Karpas-422 (cell line): ENCODE data around the gene EPHA7. TPM values are rescaled to one million over a fixed set of nuclear protein-coding genes. Genes with fewer than 3 reads are reported as not detected.

Experiments
- DNase-seq: peaks from one replicate; pipeline ENCODE4 v3.0.0-alpha.2; 2015
- H2AFZ ChIP-seq: fragments of 200-600 bp; sonication (generic); 2 replicates; pipeline ENCODE4 v1.6.1; 2014; ENCODE audit warnings: antibody characterized with exemption, low read length, mixed read lengths
- H3K27ac ChIP-seq: fragments of 200-600 bp; sonication (generic); 2 replicates; pipeline ENCODE4 v1.5.1; 2014; ENCODE audit warnings: mild to moderate bottlenecking, low read length, moderate library complexity
- H3K27me3 ChIP-seq: fragments of 200-600 bp; sonication (generic); 2 replicates; pipeline ENCODE4 v1.6.1; 2014; ENCODE audit warnings: low read length, mixed read lengths
- H3K36me3 ChIP-seq: fragments of 200-600 bp; sonication (generic); 2 replicates; pipeline ENCODE4 v1.6.1; 2014; ENCODE audit warnings: low read length, mixed read lengths; ENCODE audit not compliant: insufficient read depth
- H3K4me1 ChIP-seq: fragments of 200-600 bp; sonication (generic); 2 replicates; pipeline ENCODE4 v1.6.1; 2014; ENCODE audit warnings: mild to moderate bottlenecking, low read length, mixed read lengths
- H3K4me2 ChIP-seq: fragments of 200-600 bp; sonication (generic); 2 replicates; pipeline ENCODE4 v1.6.1; 2014; ENCODE audit warnings: low read length, low read depth, mild to moderate bottlenecking; ENCODE audit not compliant: poor library complexity, severe bottlenecking
- H3K4me3 ChIP-seq: fragments of 200-600 bp; sonication (generic); 2 replicates; pipeline ENCODE4 v1.5.1; 2014; ENCODE audit warnings: mild to moderate bottlenecking, antibody characterized with exemption, low read length, mixed read lengths
- H3K79me2 ChIP-seq: fragments of 200-600 bp; sonication (generic); 2 replicates; pipeline ENCODE4 v1.6.1; 2014; ENCODE audit warnings: mild to moderate bottlenecking, low read length, mixed read lengths
- H3K9ac ChIP-seq: fragments of 200-600 bp; sonication (generic); 2 replicates; pipeline ENCODE4 v1.6.0; 2014; ENCODE audit warnings: low read length
- H3K9me2 ChIP-seq: fragments of 200-600 bp; sonication (generic), shearing (Covaris generic); replicated peaks from 2 replicates; pipeline ENCODE4 v1.6.0; 2014; ENCODE audit warnings: mild to moderate bottlenecking, low read length, moderate library complexity; ENCODE audit not compliant: insufficient read depth
- H3K9me3 ChIP-seq: fragments of 300-700, 200-600 bp; sonication (generic); 2 replicates; pipeline ENCODE4 v1.6.1; 2014; ENCODE audit warnings: low read length, mixed read lengths
- H4K20me1 ChIP-seq: fragments of 200-600 bp; sonication (generic); 2 replicates; pipeline ENCODE4 v1.6.1; 2014; ENCODE audit warnings: mild to moderate bottlenecking, antibody characterized with exemption, low read length, low read depth; ENCODE audit not compliant: insufficient read depth
- total RNA-seq: library from RNA; depleted of rRNA; stranded (reverse); fragments of >200 nt; shearing (Covaris generic); gene quantifications from 2 replicates; pipeline ENCODE4 v1.2.3, GENCODE V29; 2014; ENCODE audit warnings: low replicate concordance

Gene EPHA7
- total RNA-seq, 1 experiment from 2014 or later: not detected

DNA sequence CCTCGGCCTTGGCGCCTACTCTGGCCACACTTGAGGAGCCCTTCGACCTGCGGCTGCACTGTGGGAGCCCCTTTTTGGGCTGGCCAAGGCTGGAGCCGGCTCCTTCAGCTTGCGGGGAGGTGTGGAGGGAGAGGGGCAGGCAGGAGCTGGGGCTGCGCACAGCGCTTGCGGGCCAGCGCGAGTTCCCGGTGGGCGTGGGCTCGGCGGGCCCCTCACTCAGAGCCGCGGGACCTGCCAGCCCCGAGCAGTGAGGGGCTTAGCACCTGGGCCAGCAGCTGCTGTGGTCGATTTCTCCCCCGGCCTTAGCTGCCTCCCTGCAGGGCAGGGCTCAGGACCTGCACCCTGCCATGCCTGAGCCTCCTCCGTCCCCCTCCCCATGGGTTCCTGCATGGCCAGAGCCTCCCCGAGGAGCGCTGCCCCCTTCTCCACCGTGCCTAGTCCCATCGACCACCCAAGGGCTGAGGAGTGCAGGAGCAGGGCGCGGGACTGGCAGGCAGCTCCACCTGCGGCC lies 136.8 kb downstream of the EPHA7 start:
- no peak for DNase-seq
- H3K9me3 ChIP-seq: peaks cover 20% of the 10 kb centered on the region; the same call in 1 of the 2 replicates
- H3K9me2 ChIP-seq: no peaks in the 10 kb centered on the region
- H3K9ac ChIP-seq: no peak overlapping the region
- no peaks in the 10 kb centered on the region for H4K20me1 ChIP-seq
- no peak overlapping the region for H3K27ac ChIP-seq
- H3K36me3 ChIP-seq: no peaks in the 10 kb centered on the region
- H3K4me2 ChIP-seq: no peak overlapping the region
- H3K79me2 ChIP-seq: no peaks in the 10 kb centered on the region
- no peak overlapping the region for H2AFZ ChIP-seq
- H3K27me3 ChIP-seq: no peaks in the 10 kb centered on the region
- no peak overlapping the region for H3K4me3 ChIP-seq
- H3K4me1 ChIP-seq: no peaks in the 10 kb centered on the region

DNA sequence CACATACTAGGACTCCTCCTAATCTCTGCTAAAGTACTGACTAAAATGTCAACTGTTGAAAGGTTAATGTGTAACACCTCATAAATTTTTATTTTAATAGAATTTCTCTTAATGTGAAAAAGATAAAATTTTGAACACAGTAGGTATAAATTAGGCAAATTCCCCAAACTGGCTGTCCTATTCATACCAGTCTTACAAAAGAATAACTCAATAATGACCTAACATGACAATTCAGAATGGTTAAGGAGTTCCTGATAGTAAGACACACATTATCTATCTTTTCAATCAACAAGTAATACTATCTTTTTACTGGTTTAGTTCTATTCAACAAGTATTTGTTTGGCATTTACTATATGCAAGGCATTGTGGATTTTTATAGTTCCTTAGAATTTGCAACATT lies 141.1 kb downstream of the EPHA7 start:
- Histone ChIP-seq H4K20me1 (no peaks in the 10 kb centered on the region), H3K4me1 (no peaks in the 10 kb centered on the region), H3K9me3 (peaks cover 40% of the 10 kb centered on the region), H2AFZ (no peak overlapping the region), H3K36me3 (no peaks in the 10 kb centered on the region), H3K27ac (no peak overlapping the region), H3K9me2 (no peaks in the 10 kb centered on the region), H3K9ac (no peak overlapping the region), H3K79me2 (no peaks in the 10 kb centered on the region), H3K4me3 (no peak overlapping the region), H3K27me3 (no peaks in the 10 kb centered on the region), H3K4me2 (no peak overlapping the region)
- no peak for DNase-seq

DNA sequence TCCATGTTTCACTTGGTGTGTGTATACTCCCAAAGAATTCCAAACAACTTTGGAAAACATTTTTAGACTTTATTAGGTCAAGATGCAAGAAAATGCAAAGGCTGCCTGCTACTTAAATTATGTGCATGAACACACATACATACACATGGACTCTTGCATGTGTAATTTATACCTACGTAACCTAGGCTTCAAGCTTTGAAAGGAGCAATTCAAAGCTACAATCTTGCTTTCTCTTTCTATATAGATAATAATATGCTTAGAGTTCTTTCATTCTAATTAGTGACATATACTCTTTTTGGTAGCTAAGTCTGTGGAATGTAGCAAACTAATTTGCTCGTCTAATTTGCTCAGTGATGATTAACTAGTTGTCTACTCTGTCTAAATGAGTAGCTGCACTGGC lies 146.5 kb downstream of the EPHA7 start:
- no peak overlapping the region for H3K9ac ChIP-seq

DNA sequence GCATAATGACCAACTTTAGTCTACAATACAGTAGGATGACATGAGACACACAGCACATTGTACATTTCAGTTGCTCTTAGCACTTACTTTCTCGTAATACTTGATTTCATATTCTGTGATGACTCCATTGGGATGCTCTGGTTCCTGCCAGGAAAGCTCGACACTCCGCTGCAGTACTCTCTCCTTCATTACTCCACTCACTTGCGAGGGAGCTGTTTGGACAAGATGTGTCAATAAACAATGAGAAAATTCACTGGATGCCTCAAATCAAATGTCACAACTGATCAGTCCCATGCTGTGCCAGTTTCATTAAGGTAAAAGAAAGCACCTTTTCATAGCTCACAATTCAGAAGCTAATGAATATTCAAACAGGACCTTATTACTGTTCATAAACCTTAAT lies 147.1 kb downstream of the EPHA7 start:
- Histone ChIP-seq H3K27me3 (no peaks in the 10 kb centered on the region), H3K79me2 (no peaks in the 10 kb centered on the region), H3K4me1 (no peaks in the 10 kb centered on the region), H3K9me3 (peaks cover 36% of the 10 kb centered on the region), H3K36me3 (no peaks in the 10 kb centered on the region), H3K9ac (no peak overlapping the region), H3K27ac (no peak overlapping the region), H3K4me3 (no peak overlapping the region), H2AFZ (no peak overlapping the region), H4K20me1 (no peaks in the 10 kb centered on the region), H3K4me2 (no peak overlapping the region), H3K9me2 (no peaks in the 10 kb centered on the region)
- DNase-seq: no peak

More for the DNA sequence above, 146.5 kb downstream of the EPHA7 start:
- H2AFZ ChIP-seq: no peak overlapping the region
- H3K9me2 ChIP-seq: no peaks in the 10 kb centered on the region
- peaks cover 33% of the 10 kb centered on the region for H3K9me3 ChIP-seq
- H3K4me3 ChIP-seq: no peak overlapping the region
- no peaks in the 10 kb centered on the region for H3K36me3 ChIP-seq
- H3K27me3 ChIP-seq: no peaks in the 10 kb centered on the region
- no peak for DNase-seq
- H3K4me1 ChIP-seq: no peaks in the 10 kb centered on the region
- no peaks in the 10 kb centered on the region for H3K79me2 ChIP-seq
- no peak overlapping the region for H3K4me2 ChIP-seq
- no peak overlapping the region for H3K27ac ChIP-seq
- H4K20me1 ChIP-seq: no peaks in the 10 kb centered on the region

DNA sequence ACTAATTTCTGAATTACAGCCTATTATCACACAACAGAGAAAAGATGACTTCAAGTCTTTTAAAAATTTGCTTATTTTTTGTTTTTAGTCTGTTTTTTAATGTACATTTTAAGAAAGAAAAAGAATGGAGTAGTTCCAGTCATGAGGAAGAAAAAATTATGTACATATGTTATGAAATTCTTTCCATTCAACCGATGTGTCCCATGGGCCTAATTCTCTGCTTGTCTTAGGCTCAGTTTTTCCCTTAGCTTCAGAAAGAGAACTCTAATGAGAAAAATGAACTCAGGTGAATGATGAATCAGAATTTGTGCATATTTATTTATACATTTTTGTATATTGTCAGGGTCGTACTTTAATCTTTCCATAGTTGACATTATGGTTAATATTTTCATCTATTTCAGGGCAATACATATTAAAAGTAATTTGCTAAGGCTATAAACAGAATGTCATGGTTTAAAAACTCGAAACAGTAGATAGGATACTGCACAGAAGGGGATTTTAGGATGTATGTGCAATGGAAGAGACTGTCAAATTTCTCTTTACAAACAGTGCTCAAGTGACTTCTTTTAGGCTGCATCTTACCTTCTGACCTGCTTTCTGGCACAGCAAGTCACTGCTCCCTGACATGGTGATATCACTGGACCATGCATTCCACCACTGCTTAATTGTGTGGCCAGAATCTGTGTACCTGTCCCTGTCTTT lies 153.1 kb downstream of the EPHA7 start:
- no peaks in the 10 kb centered on the region for H3K79me2 ChIP-seq
- no peaks in the 10 kb centered on the region for H3K36me3 ChIP-seq
- no peaks in the 10 kb centered on the region for H4K20me1 ChIP-seq
- no peaks in the 10 kb centered on the region for H3K27me3 ChIP-seq
- peaks cover 34% of the 10 kb centered on the region; the same call in 1 of the 2 replicates for H3K9me3 ChIP-seq
- no peak overlapping the region for H2AFZ ChIP-seq
- H3K4me3 ChIP-seq: no peak overlapping the region
- no peaks in the 10 kb centered on the region for H3K9me2 ChIP-seq
- DNase-seq: no peak
- H3K27ac ChIP-seq: no peak overlapping the region
- H3K9ac ChIP-seq: no peak overlapping the region
- H3K4me1 ChIP-seq: no peaks in the 10 kb centered on the region
- H3K4me2 ChIP-seq: no peak overlapping the region

DNA sequence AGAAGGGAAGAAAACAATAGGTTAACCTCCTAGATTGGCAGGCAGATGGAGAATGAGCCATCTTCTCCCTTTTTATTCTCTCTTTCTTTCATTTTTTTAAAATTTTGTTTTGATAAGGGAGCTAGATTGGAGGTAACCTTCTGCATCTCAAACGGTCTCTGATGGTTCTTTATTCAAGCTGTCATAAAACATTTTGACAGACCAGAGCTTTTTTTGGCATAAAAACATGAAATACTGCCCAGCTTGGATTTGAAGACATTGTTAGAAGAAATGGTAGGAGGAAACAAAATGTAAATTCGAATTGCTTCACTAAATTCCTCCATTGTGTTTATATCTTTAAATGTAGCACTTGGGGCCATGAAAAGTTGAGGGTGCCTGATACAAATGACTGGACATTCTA lies 158.5 kb downstream of the EPHA7 start:
- H3K27ac ChIP-seq: no peak overlapping the region
- H3K9me3 ChIP-seq: peaks cover 29% of the 10 kb centered on the region; the same call in 1 of the 2 replicates

DNA sequence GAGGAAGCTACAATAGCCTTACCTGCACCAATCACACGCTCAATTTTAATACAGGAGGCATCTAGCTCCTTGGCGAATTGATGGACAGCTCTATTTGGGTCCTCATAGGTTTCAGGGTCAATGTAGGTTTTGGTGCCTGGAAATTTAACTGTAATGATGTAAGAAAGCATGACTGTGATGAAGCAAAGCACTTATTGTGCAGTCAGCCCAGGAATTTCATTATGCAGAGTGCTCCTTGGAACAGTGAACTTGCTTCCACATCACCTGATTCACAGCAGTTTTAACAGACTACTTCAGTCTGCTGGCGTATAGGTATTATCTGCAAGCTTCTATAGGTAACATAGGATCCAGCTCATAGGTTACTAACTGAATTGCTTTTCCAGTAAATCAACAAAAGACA lies 160.0 kb downstream of the EPHA7 start:
- Histone ChIP-seq H4K20me1 (no peaks in the 10 kb centered on the region), H3K27me3 (no peaks in the 10 kb centered on the region), H3K4me2 (no peak overlapping the region), H3K79me2 (no peaks in the 10 kb centered on the region), H3K9ac (no peak overlapping the region), H3K27ac (no peak overlapping the region), H3K4me3 (no peak overlapping the region), H2AFZ (no peak overlapping the region), H3K9me2 (no peaks in the 10 kb centered on the region), H3K4me1 (no peaks in the 10 kb centered on the region), H3K36me3 (no peaks in the 10 kb centered on the region), H3K9me3 (peaks cover 24% of the 10 kb centered on the region; the same call in 1 of the 2 replicates)
- no peak for DNase-seq

More for the DNA sequence above, 158.5 kb downstream of the EPHA7 start:
- Histone ChIP-seq H3K4me1 (no peaks in the 10 kb centered on the region), H3K9ac (no peak overlapping the region), H3K4me2 (no peak overlapping the region), H3K4me3 (no peak overlapping the region), H3K36me3 (no peaks in the 10 kb centered on the region), H3K9me2 (no peaks in the 10 kb centered on the region), H3K79me2 (no peaks in the 10 kb centered on the region), H3K27me3 (no peaks in the 10 kb centered on the region), H4K20me1 (no peaks in the 10 kb centered on the region), H2AFZ (no peak overlapping the region)
- no peak for DNase-seq

DNA sequence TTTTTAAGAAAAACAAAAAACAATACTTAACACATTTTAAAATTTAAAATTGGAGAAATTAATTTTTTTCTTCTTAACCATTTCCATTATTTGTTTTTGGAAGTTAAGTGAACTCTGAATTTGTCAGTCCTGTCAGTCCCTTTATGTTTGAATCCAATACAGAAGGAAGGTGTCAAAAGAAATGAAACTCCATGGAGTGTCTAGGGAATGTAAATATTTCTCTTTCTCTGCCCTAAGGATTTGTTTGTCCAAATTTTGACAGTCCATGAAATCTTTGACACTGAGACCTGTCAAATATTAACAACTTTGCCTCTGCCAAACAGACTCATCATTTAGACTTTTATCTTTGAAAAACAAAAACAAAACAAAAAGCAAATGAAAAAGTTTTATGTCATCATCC lies 166.4 kb downstream of the EPHA7 start:
- no peak for DNase-seq
- Histone ChIP-seq H3K4me2 (no peak overlapping the region), H3K79me2 (no peaks in the 10 kb centered on the region), H2AFZ (no peak overlapping the region), H3K9me3 (peaks cover 29% of the 10 kb centered on the region), H3K27ac (no peak overlapping the region), H3K4me3 (no peak overlapping the region), H3K9me2 (no peaks in the 10 kb centered on the region), H3K36me3 (no peaks in the 10 kb centered on the region), H3K4me1 (no peaks in the 10 kb centered on the region), H4K20me1 (no peaks in the 10 kb centered on the region), H3K27me3 (no peaks in the 10 kb centered on the region), H3K9ac (no peak overlapping the region)
